ENCODE measurements around the gene FOXD4L6.
"Not testable (repeated sequence)": the region's sequence is repeated elsewhere in the genome, so short reads cannot be mapped to it uniquely, and the experiment has no call there.

The FOXD4L6 gene

GRCh38 chr9:41128581-41128980 lies at the start of gene FOXD4L6:
Gene FOXD4L6 (minus strand): TSS chr9:41128681. CDS start chr9:41128383, 298 bp downstream.
- DNase-seq (ENCODE audit: low read depth in 2 of 2): not testable (repeated sequence)

DNA sequence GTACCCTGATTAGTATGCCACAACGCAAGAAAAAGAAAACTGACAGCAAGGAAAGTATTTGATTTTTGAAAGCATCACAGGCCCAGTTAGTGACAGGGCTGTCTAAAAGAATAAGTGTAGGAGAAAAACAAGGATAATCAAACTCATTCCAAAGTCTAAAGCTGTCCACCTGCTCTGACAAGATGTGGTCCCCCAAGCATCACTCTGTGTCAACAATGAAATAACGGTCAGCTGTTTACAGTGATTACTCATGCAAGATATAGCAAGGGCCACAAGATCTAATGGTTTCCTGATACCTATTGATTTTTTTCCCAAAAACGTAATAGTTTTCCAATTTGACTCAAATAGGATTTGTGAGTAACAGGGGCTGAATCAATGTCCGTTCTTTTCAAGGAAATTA lies 46.5 kb upstream of the FOXD4L6 start:
- DNase-seq (ENCODE audit: low read depth in 2 of 2): not testable (repeated sequence)

DNA sequence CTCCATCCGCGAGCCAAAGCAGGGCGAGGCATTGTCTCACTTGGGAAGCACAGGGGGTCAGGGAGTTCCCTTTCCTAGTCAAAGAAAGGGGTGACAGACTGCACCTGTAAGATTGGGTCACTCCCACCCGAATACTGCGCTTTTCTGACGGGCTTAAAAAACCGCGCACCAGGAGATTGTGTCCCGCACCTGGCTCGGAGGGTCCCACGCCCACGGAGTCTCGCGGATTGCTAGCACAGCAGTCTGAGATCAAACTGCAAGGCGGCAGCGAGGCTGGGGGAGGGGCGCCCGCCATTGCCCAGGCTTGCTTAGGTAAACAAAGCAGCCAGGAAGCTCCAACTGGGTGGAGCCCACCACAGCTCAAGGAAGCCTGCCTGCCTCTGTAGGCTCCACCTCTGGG lies 21.6 kb upstream of the FOXD4L6 start:
- DNase-seq (ENCODE audit: low read depth in 2 of 2): not testable (repeated sequence)

DNA sequence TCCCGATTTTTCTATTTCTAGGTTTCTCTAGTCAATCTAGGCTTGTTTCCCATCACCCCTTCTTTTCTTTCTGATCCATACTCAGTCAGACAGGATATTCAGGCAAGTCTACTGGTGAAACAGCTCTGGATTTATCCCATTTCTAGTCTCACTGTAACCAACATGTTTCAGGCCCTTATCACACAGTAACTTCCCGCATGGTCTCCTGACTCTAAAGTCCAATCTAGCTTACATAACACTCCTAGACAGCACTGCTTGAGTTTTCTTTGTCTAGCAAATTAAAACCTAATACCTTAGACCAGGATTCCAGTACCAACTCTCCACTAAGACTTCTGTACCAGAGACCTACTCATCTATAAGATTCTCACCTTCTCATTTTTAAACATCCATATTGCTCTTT lies 13.4 kb upstream of the FOXD4L6 start:
- not testable (repeated sequence) for DNase-seq (ENCODE audit: low read depth in 2 of 2)

DNA sequence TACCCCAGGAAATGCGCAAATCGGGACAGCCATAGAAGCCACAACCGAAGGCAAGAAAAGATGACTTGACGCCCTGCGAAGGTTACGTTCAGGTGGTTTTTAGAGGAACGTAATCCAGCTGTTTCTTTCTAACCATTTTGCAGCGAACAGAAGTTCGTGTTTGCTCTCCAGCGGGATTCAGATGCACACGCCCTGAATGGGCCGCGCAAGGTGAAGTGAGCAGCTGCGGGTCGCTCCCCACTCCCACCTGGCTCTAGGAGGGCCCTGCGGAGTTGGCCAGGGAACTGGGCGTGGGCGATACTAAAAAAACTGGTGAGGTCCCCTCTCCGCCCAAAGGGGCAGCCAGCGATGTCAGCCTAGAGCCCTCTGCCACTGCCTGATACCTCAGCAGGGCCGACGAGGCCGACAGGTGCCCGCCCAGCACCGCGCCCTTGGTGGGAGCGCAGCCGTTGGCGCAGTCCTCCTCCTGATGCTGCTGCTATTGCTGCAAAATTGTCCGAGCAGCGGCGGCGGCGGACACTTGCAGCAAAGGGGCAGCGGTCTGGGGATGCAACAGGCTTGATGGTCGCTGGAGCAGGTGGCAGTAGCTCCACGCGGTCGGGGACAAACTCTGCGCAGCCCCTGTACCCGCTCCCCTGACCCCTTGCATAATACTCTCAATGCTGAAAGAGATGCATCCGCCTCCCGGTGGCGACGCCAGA lies 1.6 kb downstream of the FOXD4L6 start:
- not testable (repeated sequence) for DNase-seq (ENCODE audit: low read depth in 2 of 2)

DNA sequence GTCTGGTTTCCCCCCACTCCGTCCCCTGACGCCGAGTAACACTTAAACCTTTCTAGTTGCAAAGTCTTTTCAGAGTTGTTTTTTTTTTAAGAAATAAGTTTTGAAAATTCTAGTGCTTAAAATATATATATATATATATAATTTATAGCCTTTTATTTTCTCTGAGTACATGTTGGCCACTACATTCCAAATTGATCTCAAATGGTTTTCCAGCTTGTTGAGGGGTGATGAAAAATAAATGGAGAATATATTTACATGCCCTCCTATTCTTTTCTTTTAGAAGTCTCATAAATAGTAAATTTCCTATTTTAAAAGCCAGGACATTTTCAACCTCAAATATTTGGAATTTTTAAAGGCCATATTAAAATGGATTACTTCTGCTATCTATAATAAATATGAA lies 2.5 kb downstream of the FOXD4L6 start:
- not testable (repeated sequence) for DNase-seq (ENCODE audit: low read depth in 2 of 2)

DNA sequence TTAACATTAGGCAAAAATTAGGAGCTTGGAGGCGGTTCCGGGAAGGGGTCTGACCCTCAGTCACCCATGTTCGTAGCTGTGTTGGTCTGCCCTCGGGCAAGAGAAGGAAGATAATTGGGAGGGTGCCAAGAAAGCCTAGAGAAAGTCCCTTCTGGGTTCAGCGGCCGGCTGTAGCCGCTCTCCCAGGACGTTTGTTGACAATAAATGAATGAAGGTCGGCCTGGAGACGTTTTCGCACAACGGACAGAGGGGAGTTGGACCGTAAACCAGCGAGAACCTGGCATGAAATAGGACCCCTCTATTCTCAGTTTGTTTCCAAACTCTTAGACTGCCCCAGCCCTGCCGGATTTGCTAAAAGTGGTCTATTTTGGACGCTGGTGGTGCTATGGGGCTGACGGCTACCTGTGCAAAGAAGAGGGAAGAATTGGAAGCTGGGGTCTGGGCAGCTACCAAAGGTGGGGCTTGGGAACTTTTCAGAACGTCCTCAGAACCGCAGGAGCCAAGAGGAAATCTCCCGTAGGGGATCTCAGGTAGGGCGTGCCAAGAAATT lies 3.3 kb downstream of the FOXD4L6 start:
- not testable (repeated sequence) for DNase-seq (ENCODE audit: low read depth in 2 of 2)

DNA sequence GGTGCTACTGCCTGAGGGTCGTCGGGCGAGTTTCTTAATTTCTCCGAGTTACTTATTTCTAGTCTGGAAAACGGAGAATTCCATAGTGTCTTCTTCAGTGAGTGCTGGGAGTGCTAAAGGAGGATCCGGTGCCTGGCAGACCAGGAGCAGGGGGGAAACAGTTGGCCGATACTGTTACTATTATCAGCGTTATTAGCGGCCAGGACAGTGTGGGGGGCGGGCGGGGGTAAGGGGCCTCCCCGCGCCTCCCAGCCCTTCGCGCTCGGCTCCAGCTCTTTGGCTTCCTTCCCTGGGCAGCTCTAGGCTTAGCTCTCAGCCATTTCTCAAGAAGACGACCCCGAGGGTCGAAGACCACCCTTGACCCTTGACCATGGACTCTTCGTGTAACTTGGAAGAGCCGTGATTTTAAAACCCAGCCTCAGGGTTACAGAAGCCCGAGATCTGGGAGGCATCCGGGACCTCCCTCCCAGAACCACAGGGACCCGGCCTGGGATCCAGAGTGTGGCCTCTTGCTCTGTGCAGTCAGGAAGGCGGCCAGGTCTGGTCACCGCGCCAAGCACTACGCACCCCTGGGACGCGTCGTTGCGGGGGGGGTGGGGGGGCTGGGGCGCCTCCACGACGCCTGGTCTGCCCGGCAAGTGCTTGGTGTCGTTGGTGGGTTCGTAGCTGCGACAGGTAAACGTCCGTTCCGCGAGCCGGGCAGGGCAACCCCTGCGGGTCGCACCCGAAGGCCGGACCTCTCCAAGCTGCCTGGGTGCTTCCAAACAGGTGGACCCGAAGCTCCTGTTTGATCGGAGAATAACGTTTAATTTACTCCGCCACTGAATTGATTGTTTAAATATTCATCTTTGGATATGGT lies 4.0 kb downstream of the FOXD4L6 start:
- DNase-seq (ENCODE audit: low read depth in 2 of 2): not testable (repeated sequence)

DNA sequence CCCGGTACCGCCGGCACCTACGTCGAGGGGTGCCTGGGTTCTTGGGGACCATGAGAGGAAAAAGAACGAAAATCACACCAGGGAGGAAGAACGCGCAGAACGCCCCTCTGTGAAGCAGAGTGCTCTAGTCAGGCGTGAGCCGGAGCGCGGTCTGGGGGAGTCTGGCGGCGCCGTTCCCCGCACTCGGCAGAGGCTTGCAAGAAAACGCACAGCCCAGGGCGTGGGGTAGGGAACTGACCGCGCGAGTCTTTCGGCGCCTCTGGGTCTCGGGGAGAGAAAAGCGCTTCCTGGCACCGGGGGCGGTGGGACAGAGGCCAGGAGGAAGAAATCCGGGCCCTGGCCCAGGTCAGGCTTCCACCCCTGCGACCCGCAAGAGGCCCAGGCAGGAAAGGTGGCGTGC lies 4.7 kb downstream of the FOXD4L6 start:
- not testable (repeated sequence) for DNase-seq (ENCODE audit: low read depth in 2 of 2)

DNA sequence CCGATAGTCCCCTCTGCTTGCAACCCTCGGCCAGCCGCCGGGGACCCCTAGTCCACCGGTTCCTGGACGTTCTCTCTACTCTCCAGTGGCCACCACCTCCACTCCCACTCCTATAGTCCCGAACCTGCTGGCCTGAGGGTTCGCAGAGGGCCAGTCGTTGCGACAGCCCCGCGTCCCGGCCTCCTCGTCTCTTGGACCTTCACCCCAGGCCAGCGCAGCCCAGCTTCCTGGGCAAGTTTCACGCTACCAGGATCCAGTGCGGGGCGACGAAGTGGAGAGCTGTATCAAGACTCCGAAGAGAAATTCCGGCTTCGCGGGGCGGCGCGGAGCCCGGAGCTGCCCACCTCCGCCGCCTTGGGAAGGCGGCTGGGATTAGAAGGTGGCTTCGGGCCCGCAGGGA lies 5.1 kb downstream of the FOXD4L6 start:
- DNase-seq (ENCODE audit: low read depth in 2 of 2): not testable (repeated sequence)

- not testable (repeated sequence) for DNase-seq (ENCODE audit: low read depth in 2 of 2)
These were observed 7.8 kb downstream of the FOXD4L6 start for GRCh38 chr9:41120696-41121095.

- DNase-seq (ENCODE audit: low read depth in 2 of 2): not testable (repeated sequence)
These were observed 8.8 kb downstream of the FOXD4L6 start for GRCh38 chr9:41119719-41120118.

GRCh38 chr9:41119311-41119710 lies 9.2 kb downstream of the FOXD4L6 start:
- DNase-seq (ENCODE audit: low read depth in 2 of 2): not testable (repeated sequence)

GRCh38 chr9:41113348-41113747 lies 15.1 kb downstream of the FOXD4L6 start:
- DNase-seq (ENCODE audit: low read depth in 2 of 2): not testable (repeated sequence)

GRCh38 chr9:41111414-41111813 lies 17.1 kb downstream of the FOXD4L6 start:
- not testable (repeated sequence) for DNase-seq (ENCODE audit: low read depth in 2 of 2)

DNA sequence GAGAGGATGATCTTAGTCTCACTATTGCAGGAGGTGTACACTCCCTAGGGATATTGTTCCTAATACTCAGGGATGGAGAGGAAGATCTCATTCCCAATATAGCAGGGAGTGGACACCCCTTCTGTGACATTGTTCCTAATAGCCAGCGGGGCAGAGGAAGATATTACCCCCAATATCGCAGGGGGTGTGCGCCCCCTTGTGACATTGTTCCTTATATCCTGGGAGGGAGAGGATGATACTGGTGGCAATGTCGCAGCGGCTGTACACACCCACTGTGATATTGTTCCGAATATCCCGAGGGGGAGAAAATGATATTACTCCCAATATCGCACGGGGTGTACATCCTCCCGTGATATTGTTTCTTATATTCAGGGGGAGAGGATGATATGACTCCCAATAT lies 17.6 kb downstream of the FOXD4L6 start:
- DNase-seq (ENCODE audit: low read depth in 2 of 2): not testable (repeated sequence)

DNA sequence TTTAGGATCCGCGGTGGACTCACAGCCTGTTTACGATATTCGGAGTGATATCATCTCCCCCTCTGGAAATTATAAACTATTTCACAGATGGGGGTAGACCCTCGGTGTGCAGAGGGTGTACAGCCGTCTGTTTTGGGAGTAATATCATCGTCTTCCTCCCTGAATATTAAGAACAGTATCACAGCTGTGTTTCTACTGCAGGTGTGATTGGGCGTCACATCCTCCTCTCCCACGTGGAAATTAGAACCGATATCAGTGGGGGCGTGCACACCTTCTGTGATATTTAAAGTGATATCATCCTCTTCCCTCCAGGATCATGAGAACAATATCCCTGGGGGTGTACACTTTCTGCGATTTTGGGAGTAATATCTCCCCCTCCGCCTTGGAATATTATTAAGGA lies 19.2 kb downstream of the FOXD4L6 start:
- not testable (repeated sequence) for DNase-seq (ENCODE audit: low read depth in 2 of 2)

DNA sequence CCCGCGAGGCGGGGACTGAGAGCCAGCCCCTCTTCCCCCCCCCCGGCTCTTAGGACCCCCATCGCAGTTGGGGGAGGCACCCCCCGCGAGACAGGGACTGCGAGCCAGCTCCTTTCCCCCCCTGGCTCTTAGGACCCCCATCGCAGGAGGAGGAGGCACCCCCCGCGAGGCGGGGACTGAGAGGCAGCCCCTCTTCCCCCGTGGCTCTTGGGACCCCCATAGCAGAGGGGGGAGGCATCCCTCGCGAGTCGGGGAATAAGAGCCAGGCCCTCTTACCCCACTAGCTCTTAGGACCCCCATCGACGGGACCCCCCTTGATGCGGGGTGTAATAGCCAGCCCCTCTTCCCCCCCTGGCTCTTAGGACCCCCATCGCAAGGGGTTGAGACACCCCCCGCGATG lies 19.7 kb downstream of the FOXD4L6 start:
- not testable (repeated sequence) for DNase-seq (ENCODE audit: low read depth in 2 of 2)

- DNase-seq (ENCODE audit: low read depth in 2 of 2): not testable (repeated sequence)
These were observed 21.9 kb downstream of the FOXD4L6 start for GRCh38 chr9:41106472-41107116.

DNA sequence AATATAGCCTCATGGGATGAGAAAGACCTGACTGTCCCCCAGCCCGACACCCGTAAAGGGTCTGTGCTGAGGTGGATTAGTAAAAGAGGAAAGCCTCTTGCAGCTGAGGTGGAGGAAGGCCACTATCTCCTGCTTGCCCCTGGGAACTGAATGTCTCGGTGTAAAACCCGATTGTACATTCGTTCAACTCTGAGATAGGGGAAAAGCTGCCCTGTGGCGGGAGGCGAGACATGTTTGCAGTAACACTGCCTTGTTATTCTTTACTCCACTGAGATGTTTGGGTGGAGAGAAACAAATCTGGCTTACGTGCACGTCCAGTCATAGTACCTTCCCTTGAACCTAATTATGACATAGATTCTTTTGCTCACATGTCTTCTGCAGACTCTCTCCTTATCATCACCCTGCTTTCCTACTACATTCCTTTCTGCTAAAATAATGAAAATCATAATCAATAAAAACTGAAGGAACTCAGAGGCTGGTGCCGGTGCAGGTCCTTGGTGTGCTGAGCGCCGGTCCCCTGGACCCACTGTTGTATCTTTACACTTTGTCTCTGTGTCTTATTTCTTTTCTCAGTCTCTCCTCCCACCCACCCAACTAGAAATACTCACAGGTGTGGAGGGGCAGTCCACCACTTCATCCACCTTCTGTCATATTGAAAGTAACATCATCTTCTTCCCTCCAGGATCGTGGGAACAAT lies 22.8 kb downstream of the FOXD4L6 start:
- DNase-seq (ENCODE audit: low read depth in 2 of 2): not testable (repeated sequence)

- DNase-seq (ENCODE audit: low read depth in 2 of 2): not testable (repeated sequence)
These were observed 23.9 kb downstream of the FOXD4L6 start for GRCh38 chr9:41104542-41104941.
